Measurements from ENCODE around the gene CFAP20DC. TPM values are rescaled to one million over a fixed set of nuclear protein-coding genes. Genes with fewer than 3 reads are reported as not detected.

The CFAP20DC gene
- total RNA-seq, 1 donor from 2014 or later, result 0.57 TPM

- H3K27me3 ChIP-seq (ENCODE audit: insufficient read depth, low read length), result no peaks in the 10 kb centered on the region
- H4K20me1 ChIP-seq (ENCODE audit: insufficient read depth, low read length), result no peaks in the 10 kb centered on the region
- no peak overlapping the region for H3K27ac ChIP-seq (ENCODE audit: low read depth, low read length)
- H3K4me1 Mint-ChIP-seq (ENCODE audit: low read depth, unreplicated experiment), result no peaks in the 10 kb centered on the region
- no peak for FAIRE-seq
- no peaks in the 10 kb centered on the region for H3K9me3 Mint-ChIP-seq (ENCODE audit: unreplicated experiment)
- no peak overlapping the region for H3K4me3 Mint-ChIP-seq (ENCODE audit: unreplicated experiment)
- H2AFZ ChIP-seq (ENCODE audit: low read depth, low read length), result no peak overlapping the region
- peaks cover 13% of the 10 kb centered on the region for H3K4me1 ChIP-seq (ENCODE audit: insufficient read depth, low read length)
- H3K27ac Mint-ChIP-seq (ENCODE audit: unreplicated experiment), result no peak overlapping the region
- H3K9ac ChIP-seq (ENCODE audit: low read length), result no peak overlapping the region
- no peak for TF ChIP-seq EZH2 (IDR thresholded peaks at IDR 0.05; ENCODE audit: insufficient read depth, low read length)
- no peak for TF ChIP-seq CTCF (IDR thresholded peaks at IDR 0.05; ENCODE audit: insufficient read depth, low read depth, low read length)
- no peaks in the 10 kb centered on the region for H3K9me3 ChIP-seq (ENCODE audit: insufficient read depth, low read depth, low read length)
- H3K36me3 ChIP-seq (ENCODE audit: insufficient read depth, low read length), result no peaks in the 10 kb centered on the region
- peaks cover under 1% of the 10 kb centered on the region for H3K36me3 Mint-ChIP-seq (ENCODE audit: low read depth, unreplicated experiment)
- no peak overlapping the region for H3K4me3 ChIP-seq (ENCODE audit: insufficient read depth, low read depth, low read length)
- no peaks in the 10 kb centered on the region for H3K79me2 ChIP-seq (ENCODE audit: insufficient read depth, low read length)
- H3K27me3 Mint-ChIP-seq (ENCODE audit: low read depth, unreplicated experiment), result no peaks in the 10 kb centered on the region
- no peak overlapping the region for H3K4me2 ChIP-seq (ENCODE audit: low read length)
- DNase-seq (ENCODE audit: low read depth), result peak; percentile 32
These were observed 58.8 kb downstream of the CFAP20DC start for GRCh38 chr3:58991026-58991425.

GRCh38 chr3:58989955-58990354, 59.9 kb downstream of the CFAP20DC start:
- FAIRE-seq, result peak; percentile 13
- no peak overlapping the region for H3K4me3 ChIP-seq (ENCODE audit: insufficient read depth, low read depth, low read length)
- H3K79me2 ChIP-seq (ENCODE audit: insufficient read depth, low read length), result no peaks in the 10 kb centered on the region
- peak overlapping the region; percentile 34 for H3K4me2 ChIP-seq (ENCODE audit: low read length)
- DNase-seq (ENCODE audit: low read depth), result no peak
- H4K20me1 ChIP-seq (ENCODE audit: insufficient read depth, low read length), result no peaks in the 10 kb centered on the region
- peaks cover 2% of the 10 kb centered on the region for H3K36me3 Mint-ChIP-seq (ENCODE audit: low read depth, unreplicated experiment)
- H3K9me3 ChIP-seq (ENCODE audit: insufficient read depth, low read depth, low read length), result no peaks in the 10 kb centered on the region
- no peak for TF ChIP-seq EZH2 (IDR thresholded peaks at IDR 0.05; ENCODE audit: insufficient read depth, low read length)
- TF ChIP-seq CTCF (IDR thresholded peaks at IDR 0.05; ENCODE audit: insufficient read depth, low read depth, low read length), result no peak
- H3K27me3 ChIP-seq (ENCODE audit: insufficient read depth, low read length), result no peaks in the 10 kb centered on the region
- H3K4me1 ChIP-seq (ENCODE audit: insufficient read depth, low read length), result peaks cover 13% of the 10 kb centered on the region
- no peak overlapping the region for H3K4me3 Mint-ChIP-seq (ENCODE audit: unreplicated experiment)
- no peak overlapping the region for H2AFZ ChIP-seq (ENCODE audit: low read depth, low read length)
- H3K36me3 ChIP-seq (ENCODE audit: insufficient read depth, low read length), result no peaks in the 10 kb centered on the region
- no peaks in the 10 kb centered on the region for H3K27me3 Mint-ChIP-seq (ENCODE audit: low read depth, unreplicated experiment)
- H3K4me1 Mint-ChIP-seq (ENCODE audit: low read depth, unreplicated experiment), result no peaks in the 10 kb centered on the region
- H3K9ac ChIP-seq (ENCODE audit: low read length), result no peak overlapping the region
- no peak overlapping the region for H3K27ac Mint-ChIP-seq (ENCODE audit: unreplicated experiment)
- no peak overlapping the region for H3K27ac ChIP-seq (ENCODE audit: low read depth, low read length)
- no peaks in the 10 kb centered on the region for H3K9me3 Mint-ChIP-seq (ENCODE audit: unreplicated experiment)

- H3K4me1 Mint-ChIP-seq (ENCODE audit: low read depth, unreplicated experiment), result no peaks in the 10 kb centered on the region
- H3K27me3 Mint-ChIP-seq (ENCODE audit: low read depth, unreplicated experiment), result no peaks in the 10 kb centered on the region
- Histone ChIP-seq H3K4me1 (ENCODE audit: insufficient read depth, low read length) (peaks cover 13% of the 10 kb centered on the region), H3K9me3 (ENCODE audit: insufficient read depth, low read depth, low read length) (no peaks in the 10 kb centered on the region), H3K36me3 (ENCODE audit: insufficient read depth, low read length) (no peaks in the 10 kb centered on the region), H3K27ac (ENCODE audit: low read depth, low read length) (no peak overlapping the region), H3K79me2 (ENCODE audit: insufficient read depth, low read length) (no peaks in the 10 kb centered on the region), H3K9ac (ENCODE audit: low read length) (no peak overlapping the region), H3K27me3 (ENCODE audit: insufficient read depth, low read length) (no peaks in the 10 kb centered on the region), H4K20me1 (ENCODE audit: insufficient read depth, low read length) (no peaks in the 10 kb centered on the region), H3K4me2 (ENCODE audit: low read length) (peak overlapping the region; percentile 37), H3K4me3 (ENCODE audit: insufficient read depth, low read depth, low read length) (no peak overlapping the region), H2AFZ (ENCODE audit: low read depth, low read length) (no peak overlapping the region)
- H3K36me3 Mint-ChIP-seq (ENCODE audit: low read depth, unreplicated experiment), result peaks cover 2% of the 10 kb centered on the region
- no peak overlapping the region for H3K4me3 Mint-ChIP-seq (ENCODE audit: unreplicated experiment)
- H3K9me3 Mint-ChIP-seq (ENCODE audit: unreplicated experiment), result no peaks in the 10 kb centered on the region
- peak; percentile 59 for FAIRE-seq
- no peak overlapping the region for H3K27ac Mint-ChIP-seq (ENCODE audit: unreplicated experiment)
- no peak for TF ChIP-seq EZH2 (IDR thresholded peaks at IDR 0.05; ENCODE audit: insufficient read depth, low read length)
- TF ChIP-seq CTCF (IDR thresholded peaks at IDR 0.05; ENCODE audit: insufficient read depth, low read depth, low read length), result no peak
- DNase-seq (ENCODE audit: low read depth), result peak; percentile 72
These were observed 60.7 kb downstream of the CFAP20DC start for GRCh38 chr3:58989163-58989562.
